Tibial artery (tissue), 4 donors: ENCODE measurements around the gene PLBD2.

Experiments
- DNase-seq, 2 donors: peaks; one replicate each; pipeline ENCODE4 v3.0.0-alpha.2; 2019
- H3K27ac ChIP-seq, 2 donors: fragments of 200-600 bp; sonication (generic) in 1 of 2; 1 replicate in 1 of 2; 2 replicates in 1 of 2; pipeline ENCODE4 v1.5.1; 2018 to 2019; ENCODE audit warnings: mild to moderate bottlenecking in 1 of 2
- H3K27me3 ChIP-seq, 2 donors: fragments of 200-600 bp; sonication (generic) in 1 of 2; one replicate each; pipeline versions ENCODE4 v1.5.1 to v1.6.0; 2016 to 2019
- H3K36me3 ChIP-seq, 3 donors: fragments of 200-600 bp; sonication (generic) in 2 of 3; one replicate each; pipeline ENCODE4 v1.5.1; 2016 to 2019; ENCODE audit warnings: mild to moderate bottlenecking in 2 of 3
- H3K4me1 ChIP-seq, 4 donors: fragments of 200-600 bp; sonication (generic) in 2 of 4; 1 replicate in 3 of 4; 2 replicates in 1 of 4; pipeline ENCODE4 v1.5.1; 2016 to 2019
- H3K4me3 ChIP-seq, 2 donors: fragments of 200-600 bp; sonication (generic) in 1 of 2; 1 replicate in 1 of 2; 2 replicates in 1 of 2; pipeline ENCODE4 v1.5.1; 2018 to 2019; ENCODE audit warnings: mild to moderate bottlenecking in 2 of 2
- H3K9me3 ChIP-seq, 3 donors: fragments of 200-600 bp; sonication (generic) in 1 of 3; one replicate each; pipeline ENCODE4 v1.5.1; 2016 to 2019
- intact Hi-C: fragments of 100-400 bp; cut with DNase I; formaldehyde crosslinking; loops from one replicate; pipeline ENCODE4 v1.15.0; 2023; ENCODE audit warnings: low total_unique reads
- TF ChIP-seq, protein P1 (sequence below), 2 experiments: fragments of 200-600 bp in 1 of 2; fragments of 450-650 bp in 1 of 2; IDR thresholded peaks; one replicate each; pipeline ENCODE4 v1.5.1; 2017 to 2019; ENCODE audit warnings: antibody characterized with exemption in 2 of 2, mild to moderate bottlenecking in 1 of 2, moderate library complexity in 1 of 2

Gene PLBD2

DNA sequence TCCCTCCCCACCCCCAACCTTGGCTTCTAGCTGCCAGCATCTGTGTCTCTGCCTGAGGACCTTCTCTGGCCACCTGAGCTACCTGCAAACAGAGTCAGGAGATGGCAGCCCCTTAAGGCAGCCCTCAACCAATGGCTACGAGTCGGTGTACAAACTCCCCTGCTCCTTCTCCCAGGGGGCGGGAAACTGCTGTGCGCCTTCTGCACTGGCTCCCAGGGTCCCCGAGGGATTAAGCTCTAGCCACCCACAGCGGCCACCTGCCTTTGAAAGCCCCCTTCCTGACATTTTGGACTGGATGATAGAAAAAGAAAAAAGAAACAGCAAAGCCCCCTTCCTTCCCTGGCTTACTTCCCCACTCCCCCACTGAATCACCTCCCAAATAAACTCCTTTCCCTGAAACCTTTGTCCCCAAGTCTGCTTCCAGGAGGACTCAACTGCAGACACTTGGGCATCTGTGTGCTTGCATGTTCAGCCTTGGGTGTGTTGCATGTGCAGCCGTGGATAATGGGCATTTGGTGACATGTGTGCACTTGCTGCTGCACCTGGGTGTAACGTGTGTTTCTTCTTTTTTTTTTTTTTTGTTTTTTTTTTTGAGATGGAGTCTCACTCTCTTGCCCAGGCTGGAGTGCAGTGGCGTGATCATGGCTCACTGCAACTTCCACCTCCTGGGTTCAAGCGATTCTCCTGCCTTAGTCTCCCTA lies 39.3 kb downstream of the PLBD2 start:
- H3K9me3 ChIP-seq, result no peaks in the 10 kb centered on the region
- peaks cover 0 to 35% of the 10 kb centered on the region in 2 donors for H3K27me3 ChIP-seq
- H3K36me3 ChIP-seq, result no peaks in the 10 kb centered on the region
- DNase-seq, result no peak
- no peak overlapping the region for H3K27ac ChIP-seq
- no peaks in the 10 kb centered on the region for H3K4me1 ChIP-seq
- H3K4me3 ChIP-seq, result no peak overlapping the region
- TF ChIP-seq, protein P1, sequence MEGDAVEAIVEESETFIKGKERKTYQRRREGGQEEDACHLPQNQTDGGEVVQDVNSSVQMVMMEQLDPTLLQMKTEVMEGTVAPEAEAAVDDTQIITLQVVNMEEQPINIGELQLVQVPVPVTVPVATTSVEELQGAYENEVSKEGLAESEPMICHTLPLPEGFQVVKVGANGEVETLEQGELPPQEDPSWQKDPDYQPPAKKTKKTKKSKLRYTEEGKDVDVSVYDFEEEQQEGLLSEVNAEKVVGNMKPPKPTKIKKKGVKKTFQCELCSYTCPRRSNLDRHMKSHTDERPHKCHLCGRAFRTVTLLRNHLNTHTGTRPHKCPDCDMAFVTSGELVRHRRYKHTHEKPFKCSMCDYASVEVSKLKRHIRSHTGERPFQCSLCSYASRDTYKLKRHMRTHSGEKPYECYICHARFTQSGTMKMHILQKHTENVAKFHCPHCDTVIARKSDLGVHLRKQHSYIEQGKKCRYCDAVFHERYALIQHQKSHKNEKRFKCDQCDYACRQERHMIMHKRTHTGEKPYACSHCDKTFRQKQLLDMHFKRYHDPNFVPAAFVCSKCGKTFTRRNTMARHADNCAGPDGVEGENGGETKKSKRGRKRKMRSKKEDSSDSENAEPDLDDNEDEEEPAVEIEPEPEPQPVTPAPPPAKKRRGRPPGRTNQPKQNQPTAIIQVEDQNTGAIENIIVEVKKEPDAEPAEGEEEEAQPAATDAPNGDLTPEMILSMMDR (IDR thresholded peaks at IDR 0.05), result no peak
- intact Hi-C loops, result no loop called here

DNA sequence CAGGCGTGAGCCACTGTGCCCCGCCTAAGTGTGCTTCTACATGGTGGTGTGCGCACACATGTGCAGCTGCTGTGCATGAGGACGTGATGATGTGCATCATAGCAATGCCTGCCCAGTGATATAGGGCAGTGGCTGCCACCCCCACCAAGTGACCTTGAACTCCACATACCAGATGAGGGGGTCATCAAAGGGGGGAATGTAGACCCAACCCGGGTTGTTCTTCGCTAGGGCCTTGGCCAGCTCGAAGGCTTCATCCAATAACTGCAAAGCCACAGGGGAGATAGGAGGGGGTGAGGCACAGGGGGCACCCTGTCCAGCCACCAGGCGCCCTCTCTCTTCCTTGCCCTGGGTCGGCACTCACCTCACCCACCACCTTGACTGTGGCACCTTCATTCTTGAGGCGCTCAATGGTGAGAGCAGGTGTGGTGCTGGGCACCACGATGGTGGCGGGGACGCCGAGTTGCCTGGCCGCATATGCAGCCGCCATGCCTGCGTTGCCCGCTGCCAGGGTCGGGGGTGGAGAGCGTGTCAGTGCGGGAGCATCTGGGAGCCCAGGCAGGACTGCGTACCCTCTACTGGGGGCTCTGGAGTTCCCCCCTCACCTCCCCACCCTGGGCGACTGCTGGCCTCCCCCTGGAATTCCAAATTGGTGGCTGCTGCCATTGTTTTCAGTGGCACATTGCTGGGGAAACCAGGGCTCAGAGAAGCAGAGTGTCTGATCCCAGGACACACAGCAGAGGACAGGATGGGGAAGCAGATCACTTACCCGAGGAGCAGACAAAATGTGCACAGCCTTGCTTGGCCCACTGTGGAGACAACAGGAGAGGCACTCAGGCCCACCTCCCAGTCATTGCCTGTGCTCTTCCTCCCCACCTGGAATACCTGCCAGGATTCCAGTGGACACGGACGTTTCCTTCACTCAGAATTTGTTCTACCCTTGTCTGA lies 40.2 kb downstream of the PLBD2 start:
- peaks cover 0 to 41% of the 10 kb centered on the region in 2 donors for H3K27me3 ChIP-seq
- intact Hi-C loops, result no loop called here
- DNase-seq, result no peak
- no peaks in the 10 kb centered on the region for H3K4me1 ChIP-seq
- H3K4me3 ChIP-seq, result no peak overlapping the region
- H3K36me3 ChIP-seq, result no peaks in the 10 kb centered on the region
- no peak overlapping the region for H3K27ac ChIP-seq
- TF ChIP-seq, protein P1 (IDR thresholded peaks at IDR 0.05), result no peak
- H3K9me3 ChIP-seq, result no peaks in the 10 kb centered on the region

DNA sequence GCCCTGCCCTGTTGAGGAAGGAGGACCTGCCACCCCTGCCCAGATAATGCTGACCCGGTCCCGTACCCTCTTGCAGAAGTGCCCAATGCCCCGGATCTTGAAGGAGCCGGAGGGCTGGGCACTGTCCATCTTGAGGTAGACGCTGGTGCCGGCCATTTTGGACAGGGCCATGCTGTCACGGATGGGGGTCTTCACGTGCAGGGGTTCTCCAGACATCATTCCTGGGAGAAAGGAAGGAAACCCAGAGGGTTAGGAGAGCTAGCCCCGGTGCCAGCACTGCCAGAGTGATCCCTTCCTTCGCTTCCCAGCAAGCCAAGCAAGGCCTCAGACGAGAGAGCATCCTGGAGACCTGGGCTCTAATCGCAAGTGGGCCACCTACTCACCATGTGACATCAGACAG lies 41.1 kb downstream of the PLBD2 start:
- TF ChIP-seq, protein P1 (IDR thresholded peaks at IDR 0.05), result no peak
- no peak overlapping the region for H3K4me3 ChIP-seq
- no peak overlapping the region for H3K27ac ChIP-seq
- H3K4me1 ChIP-seq, result peaks cover 0 to 3% (median 0%) of the 10 kb centered on the region in 4 donors
- H3K36me3 ChIP-seq, result no peaks in the 10 kb centered on the region
- DNase-seq, result no peak
- H3K27me3 ChIP-seq, result peaks cover 0 to 43% of the 10 kb centered on the region in 2 donors
- H3K9me3 ChIP-seq, result no peaks in the 10 kb centered on the region
- intact Hi-C loops, result no loop called here

DNA sequence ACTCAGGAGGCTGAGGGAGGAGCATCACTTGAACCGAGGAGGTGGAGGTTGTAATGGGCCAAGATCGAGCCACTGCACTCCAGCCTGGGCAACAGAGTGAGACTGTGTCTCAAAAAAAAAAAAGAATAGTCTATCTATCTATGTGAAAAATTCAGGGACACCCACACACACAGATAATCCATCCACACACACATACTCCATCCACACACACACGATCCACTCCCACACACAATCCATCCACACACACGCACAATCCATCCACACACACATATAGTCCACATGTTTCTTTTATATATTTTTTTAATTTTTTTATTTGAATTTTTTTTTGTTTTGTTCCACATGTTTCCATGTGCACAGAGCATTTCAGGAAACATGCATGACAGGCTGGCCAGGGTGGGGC lies 42.0 kb downstream of the PLBD2 start:
- intact Hi-C loops, result no loop called here

More for the DNA sequence above, 42.0 kb downstream of the PLBD2 start:
- Histone ChIP-seq H3K4me1 (peaks cover 0 to 3% (median 0%) of the 10 kb centered on the region in 4 donors), H3K36me3 (no peaks in the 10 kb centered on the region), H3K27ac (no peak overlapping the region), H3K4me3 (no peak overlapping the region), H3K27me3 (peaks cover 0 to 43% of the 10 kb centered on the region in 2 donors), H3K9me3 (no peaks in the 10 kb centered on the region)
- no peak for DNase-seq
- TF ChIP-seq, protein P1 (IDR thresholded peaks at IDR 0.05), result no peak
